GM10847 (cell line): Measurements from ENCODE around the gene OR10H5.

Experiments
- POLR2A ChIP-seq: IDR thresholded peaks from 2 replicates; pipeline ENCODE4 v1.6.1; 2011; ENCODE audit not compliant: insufficient read length; ENCODE audit errors: extremely low read depth

OR10H5 gene

GRCh38 chr19:15838351-15838750 lies 50.9 kb downstream of the OR10H5 start:
- TF ChIP-seq POLR2A: no peak

DNA sequence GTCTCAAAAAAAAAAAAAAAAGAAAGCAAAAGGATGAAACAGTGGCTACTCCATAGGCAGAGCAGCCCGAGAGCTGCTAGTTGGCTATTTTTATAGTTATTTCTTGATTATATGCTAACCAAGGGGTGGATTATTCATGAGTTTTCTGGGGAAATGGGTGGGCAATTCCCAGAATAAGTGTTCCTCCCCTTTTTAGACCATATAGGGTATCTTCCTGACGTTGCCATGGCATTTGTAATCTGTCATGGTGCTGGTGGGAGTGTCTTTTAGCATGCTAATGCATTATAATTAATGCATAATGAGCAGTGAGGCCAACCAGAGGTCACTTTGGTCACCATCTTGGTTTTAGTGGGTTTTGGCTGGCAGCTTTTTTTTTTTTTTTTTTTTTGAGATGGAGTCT lies 53.4 kb downstream of the OR10H5 start:
- TF ChIP-seq POLR2A: no peak

- TF ChIP-seq POLR2A: no peak
Measured at GRCh38 chr19:15841875-15842569, 54.6 kb downstream of the OR10H5 start.

DNA sequence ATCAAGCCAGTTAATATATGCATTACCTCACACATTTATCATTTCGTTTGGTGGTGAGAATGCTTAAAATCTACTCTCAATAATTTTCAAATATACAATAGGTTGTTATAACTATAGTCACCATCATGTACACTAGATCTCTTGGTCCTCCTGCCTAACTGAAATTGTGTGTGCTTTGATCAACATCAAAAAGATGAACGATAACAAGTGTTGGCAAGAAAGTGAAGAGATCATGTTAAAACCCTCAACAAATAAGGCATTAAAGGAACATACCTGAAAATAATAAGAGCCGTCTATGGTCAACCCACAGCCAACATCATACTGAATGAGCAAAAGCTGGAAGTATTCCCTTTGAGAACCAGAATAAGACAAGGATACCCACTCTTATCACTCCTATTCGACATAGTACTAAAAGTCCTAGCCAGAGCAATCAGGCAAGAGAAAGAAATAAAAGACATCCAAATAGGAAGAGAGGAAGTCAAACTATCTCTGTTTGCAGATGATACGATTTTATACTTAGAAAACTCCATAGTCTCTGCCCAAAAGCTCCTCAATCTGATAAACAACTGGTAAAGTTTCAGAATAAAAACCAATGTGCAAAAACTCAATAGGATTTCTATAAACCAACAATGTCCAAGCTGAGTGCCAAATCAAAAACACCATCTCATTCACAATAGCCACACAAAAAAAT lies 55.9 kb downstream of the OR10H5 start:
- TF ChIP-seq POLR2A: no peak

DNA sequence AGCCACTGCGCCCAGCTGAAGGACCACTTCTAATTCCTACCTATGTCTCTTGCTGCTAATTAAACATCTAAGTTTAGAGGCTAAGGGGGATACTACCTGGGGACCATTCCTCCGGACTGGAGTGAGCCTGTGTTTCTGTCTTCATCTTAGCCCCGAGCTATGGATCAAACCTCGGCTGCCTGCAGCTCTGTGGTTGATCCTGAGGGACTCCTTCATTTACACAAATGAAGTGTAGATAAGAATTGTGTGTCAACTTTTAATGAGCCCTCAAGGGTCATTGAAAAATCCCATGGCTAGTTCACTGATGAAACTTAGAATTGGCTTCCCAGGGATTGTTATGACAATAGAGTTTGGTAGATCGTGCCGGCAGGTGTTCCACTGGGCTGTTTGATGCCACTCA lies 59.5 kb downstream of the OR10H5 start:
- TF ChIP-seq POLR2A: no peak

DNA sequence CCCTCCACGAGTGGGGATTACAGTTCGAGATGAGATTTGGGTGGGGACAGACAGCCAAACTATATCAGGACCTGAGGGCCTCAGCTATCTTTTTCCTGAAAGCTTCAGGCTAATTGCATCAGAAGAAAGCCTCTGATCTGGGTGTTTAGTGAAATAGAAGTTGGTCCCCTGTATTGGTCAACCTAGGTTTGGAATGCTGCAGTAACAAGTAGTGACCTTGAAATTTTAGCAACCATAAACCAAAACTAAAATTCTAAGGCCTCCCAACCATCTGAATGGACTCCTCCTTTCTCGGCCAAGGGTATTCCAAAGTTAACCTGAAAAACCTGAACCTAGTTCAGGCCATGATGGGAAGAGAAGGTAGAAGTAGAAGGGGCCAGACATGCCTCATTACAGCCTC lies 62.9 kb downstream of the OR10H5 start:
- TF ChIP-seq POLR2A: no peak
